Superior temporal gyrus (tissue), 1 donor: ENCODE results near the gene HOTAIR.
A peak's percentile ranks its signal among the peaks of the same experiment; 100 is the strongest.

ENCODE experiments used
- DNase-seq: peaks from one replicate; pipeline ENCODE4 v3.0.0-alpha.2; 2016; ENCODE audit errors: extremely low spot score

HOTAIR gene

DNA sequence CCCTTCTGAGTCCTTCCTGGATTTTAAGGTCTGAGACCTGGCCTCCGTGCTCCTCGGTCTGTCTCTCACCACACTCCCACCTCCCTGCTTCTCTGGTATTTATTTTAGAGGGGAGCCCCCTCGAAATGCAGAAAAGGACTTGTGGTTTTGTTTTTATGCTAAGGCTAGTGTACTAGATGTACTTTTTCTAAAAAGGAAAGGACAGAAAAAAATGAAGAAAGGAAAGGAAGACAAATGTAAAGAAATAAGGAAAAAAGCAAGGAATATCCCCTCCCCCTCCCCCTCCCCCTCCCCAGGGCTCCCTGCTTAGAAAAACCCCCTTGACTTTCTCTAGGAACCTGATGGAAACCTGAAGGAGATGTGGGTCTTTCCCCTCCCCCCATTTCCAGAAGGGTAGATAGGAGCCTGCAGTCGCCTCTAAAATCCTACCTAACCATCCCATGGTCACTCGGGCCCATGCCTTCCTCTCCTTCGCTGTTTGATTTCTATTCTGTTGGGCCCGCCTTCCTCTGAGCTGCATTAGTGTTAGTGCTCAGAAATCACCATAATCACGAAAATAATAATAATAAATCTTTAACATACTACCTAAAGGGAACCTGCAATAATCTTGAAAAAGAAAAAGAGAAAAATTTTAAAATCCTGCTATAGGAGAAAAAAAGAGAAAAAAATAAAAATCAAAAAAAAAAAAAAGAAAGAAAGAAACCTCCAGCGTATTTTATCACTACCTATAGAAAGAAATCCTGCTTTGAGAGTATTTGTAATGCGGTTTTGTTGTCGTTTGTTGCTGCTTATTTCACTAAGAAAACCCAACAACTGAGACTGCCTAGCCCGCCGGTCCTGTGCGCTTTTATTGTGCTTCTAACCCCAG is 37.1 kb upstream of the HOTAIR start:
- DNase-seq: no peak

DNA sequence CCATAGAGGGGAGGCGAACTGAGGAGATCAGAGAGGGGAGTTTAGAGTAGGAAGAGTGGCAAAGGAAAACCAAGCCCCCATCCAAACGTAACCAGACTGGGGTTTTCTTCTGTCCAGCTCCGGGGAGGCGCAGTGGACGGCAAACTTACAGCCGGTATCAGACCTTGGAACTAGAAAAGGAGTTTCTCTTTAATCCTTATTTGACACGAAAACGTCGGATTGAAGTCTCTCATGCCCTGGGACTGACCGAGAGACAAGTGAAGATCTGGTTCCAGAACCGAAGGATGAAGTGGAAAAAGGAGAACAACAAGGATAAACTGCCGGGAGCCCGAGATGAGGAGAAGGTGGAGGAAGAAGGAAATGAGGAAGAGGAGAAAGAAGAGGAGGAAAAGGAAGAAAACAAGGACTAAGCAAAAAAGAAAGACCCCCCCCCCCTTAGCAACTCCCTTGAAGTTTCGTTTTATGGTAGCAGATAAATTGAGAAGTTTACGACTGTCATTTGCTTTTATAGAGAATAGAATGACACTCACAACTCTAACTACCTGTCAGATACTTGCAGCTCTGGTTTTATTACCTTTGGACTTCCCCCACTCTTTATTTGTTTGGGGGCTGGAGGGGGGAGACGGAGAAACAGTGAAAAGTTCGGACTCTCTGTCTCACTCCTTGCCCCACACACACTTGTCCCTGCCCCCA is 36.4 kb upstream of the HOTAIR start:
- DNase-seq: no peak

DNA sequence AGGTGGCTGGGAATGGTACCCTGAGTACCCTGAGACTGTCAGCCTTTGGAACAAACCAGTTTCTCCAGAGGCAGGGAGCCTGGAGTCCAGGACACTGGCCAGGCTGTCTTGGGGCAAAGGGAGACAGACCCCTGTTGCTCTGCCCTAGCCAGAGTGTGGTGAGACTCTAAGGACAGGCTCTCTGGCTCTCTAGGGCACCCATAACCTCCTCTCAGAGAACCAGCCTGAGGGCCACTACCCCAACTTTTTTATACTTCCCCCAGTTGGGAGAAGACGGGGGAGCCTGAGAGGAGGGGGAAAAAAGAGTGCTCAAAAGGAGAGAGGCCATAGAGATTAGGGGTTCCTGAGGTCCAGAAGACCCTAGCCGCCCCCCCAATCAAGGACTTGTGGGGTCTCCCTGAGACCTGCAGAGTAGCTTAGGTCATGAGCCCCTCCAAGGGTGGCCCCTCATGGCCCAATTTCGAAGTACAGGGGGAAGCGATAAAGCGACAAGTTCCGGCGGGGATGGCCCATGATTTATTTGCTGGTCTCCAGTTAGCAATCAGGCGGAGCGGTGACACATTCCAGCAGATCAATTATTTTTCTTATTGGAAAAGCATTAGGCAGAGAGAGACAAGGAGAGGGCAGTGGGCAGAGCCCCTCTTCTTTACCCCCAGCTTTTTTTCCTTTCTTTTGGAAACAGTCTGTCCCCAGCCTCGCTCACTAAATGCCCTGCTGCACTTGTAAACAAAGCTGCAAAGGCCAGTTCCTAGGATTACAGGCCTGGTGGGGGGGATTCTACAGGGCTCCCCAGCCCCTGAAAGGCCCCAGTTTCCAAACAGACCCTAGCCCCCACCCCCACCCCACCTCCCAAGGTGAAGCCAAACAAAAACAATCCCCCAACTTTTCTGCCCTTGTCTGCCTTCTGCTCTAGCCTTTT is 35.6 kb upstream of the HOTAIR start:
- DNase-seq: no peak

DNA sequence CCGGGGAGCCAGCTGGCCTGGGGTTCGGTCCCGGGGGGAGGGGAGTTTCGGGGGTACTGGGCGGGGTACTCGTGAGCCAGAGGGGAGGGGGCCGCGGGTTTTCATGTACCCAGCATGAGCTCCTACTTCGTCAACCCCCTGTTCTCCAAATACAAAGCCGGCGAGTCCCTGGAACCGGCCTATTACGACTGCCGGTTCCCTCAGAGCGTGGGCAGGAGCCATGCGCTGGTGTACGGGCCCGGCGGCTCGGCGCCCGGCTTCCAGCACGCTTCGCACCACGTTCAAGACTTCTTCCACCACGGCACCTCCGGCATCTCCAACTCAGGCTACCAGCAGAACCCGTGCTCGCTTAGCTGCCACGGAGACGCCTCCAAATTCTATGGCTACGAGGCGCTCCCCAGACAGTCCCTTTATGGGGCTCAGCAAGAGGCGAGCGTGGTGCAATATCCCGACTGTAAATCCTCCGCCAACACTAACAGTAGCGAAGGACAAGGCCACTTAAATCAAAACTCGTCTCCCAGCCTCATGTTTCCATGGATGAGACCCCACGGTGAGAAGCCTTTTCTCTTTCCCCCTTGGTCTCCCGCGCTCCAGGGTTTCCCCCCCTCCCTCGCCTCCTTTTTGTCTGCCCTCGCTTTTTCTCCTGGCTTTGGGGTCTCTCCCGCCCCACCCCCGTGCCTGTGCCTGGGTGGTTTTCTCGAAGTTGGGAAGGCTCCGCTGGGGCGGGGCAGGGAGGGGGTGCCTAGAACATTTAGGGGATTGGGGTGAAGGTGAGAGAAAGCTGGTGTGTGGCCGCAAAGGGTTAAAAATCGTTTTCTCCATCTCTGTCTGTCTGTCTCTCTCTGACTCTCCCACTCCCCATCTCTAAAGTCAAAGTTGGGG is 34.7 kb upstream of the HOTAIR start:
- no peak for DNase-seq

DNA sequence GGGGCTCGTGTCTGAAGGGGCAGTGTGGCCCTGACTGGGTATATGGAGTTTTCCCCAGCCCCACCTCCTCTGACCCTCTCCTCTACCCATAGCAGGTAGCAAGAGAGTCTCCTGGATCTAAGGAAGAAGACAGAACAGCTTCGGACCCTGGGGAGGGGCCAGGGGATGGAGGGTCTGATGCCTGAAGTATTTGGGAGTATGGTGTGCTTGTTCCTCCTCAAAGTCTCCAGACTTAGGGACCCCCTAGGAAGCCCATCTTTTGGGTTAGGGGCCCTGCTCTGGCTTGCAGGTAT is 33.5 kb upstream of the HOTAIR start:
- no peak for DNase-seq

DNA sequence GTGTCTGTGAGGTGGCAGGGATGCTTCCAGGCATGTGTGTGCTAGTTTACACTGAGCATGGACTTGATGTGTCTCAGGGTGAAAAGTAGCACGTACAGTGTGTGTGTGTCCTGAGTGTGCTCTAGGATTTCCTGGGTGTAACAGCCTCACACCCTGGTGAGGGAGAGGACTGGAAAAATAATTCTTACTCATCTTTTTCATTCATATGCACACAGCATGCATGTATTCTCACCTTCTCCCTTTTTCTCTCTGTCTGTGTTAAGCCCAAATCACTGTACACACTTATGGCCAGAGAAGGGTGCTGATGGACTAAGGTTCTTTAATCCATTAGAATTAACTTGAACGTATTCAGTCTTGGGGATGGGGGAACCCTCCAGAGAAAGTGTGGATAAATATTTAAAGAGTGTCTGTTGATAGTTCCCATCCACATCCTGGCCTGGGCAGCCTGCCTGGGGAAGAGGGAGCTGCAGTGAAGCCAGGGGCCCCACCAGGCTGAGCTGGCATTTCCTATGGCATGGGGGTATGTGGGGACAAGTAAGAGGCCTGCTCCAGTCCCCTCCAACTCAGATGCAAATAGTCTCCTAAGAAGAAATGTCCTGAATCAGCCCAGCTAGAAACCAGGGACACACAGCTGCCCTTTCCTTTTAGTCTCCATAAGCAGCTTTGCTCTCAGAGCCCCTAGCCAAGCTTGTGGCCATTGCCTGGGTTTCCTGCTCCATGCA is 32.9 kb upstream of the HOTAIR start:
- DNase-seq: no peak

DNA sequence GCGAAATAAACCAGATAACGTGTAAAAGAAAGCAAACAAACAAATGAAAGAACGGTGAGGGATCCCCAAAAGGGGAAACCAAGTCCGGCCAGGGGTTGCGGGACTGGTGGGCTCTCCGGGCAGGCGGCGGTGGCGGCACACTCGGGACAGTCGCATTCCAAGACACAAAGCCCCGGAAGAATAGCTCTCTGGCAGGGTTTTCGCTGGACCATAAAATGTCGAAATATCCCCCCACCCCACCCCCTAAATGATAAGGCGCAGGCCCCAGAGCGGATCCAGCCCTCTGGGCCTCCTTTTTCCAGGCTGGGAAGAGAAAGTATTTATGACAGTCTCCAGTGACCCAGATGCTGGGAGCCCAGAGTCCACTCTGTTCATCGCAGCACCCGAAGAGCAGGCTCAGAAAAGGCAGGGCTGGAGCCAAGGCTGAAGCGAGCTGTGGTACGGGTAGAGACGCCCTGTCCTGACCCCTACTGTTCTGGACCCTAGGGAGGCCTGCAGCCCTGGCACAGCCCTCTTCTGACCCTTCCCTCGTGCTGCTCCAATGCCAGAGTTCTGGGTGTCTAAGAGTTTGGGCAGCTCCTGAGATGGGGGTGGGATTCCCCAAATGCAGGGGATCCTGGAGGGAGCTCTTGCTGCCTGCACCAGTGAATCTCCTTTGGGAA is 31.9 kb upstream of the HOTAIR start:
- DNase-seq: no peak

DNA sequence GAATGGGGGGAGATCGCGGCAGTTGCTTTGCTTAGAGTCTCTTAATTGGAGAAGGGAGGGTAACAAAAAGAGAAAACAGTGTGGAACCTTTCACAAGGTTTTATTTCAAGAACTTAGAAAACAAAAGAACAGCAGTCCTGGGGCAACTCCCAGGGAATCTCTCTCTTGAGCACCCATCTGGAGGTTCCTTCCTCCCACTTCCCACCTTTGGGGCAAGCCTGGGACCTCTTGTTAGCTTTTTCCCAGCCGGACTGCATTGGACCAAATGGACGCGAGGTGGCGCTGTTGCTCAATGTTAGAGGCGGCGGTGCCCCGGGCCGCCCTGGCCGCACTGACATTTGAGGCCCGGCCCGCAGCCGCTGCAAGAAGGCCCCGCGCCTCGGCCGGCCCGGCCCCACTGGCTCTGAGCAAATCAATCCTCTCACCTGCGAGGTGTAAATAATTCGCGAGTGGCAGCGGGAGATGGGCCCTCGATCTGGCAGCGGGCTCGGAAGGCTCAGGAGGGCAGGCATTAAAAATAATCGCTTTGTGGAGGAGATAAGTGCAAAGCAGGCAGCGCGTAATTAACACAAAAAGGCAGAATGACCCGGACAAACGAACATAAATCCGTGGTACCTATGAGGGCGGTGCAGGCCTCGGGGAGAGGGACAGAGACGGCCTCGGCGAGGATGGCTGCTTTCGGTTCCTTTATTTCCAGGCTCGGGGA is 31.3 kb upstream of the HOTAIR start:
- peak; percentile 91 for DNase-seq

DNA sequence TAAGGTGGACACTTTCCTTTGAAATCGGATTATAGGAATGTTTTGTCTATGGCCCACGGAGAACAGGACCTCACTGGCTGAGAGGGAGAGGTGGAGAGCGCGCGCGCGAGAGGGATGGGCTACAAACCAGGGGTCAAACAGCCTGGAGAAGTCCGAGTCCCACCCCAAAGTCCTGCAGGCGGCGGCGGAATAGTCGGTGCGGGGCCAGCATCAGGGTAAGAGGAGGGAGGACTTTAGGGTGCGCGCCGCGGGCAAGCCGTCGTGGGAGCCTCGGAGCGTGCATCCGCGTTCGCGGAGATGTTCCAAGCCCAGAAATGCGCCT is 30.7 kb upstream of the HOTAIR start:
- no peak for DNase-seq

DNA sequence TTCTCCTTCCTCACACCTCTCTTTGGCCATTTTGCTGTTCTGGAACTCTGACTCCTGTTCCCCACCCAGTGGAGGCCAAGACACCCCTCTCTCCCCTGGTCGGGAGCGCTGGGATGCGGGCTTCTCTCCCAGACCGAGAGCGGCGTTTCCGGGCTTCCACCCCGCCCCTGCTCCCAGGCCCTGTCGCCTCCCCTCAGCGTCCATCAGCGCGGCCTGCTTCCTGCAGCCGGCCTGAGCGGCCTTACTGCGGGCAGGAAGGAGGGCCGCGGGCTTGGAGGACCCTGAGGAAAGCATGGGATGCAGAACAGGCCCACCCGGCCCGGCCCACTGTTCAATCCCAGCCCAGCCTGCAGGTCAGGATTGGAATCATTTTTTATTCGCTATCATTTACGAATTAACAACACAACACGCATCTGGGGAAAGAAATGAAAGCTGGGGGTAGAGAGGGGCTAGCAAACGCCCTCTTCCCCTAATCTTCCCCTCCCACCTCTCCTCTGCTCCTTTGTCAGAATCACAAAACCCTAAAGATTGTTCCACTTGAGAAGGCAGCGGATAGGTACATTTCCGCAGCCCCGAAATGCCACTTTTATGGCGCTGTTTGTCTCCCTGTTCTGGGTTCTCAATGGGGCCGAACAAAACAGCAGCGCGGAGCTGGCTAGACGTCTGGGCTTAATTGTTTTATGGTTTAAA is 30.2 kb upstream of the HOTAIR start:
- DNase-seq: no peak

DNA sequence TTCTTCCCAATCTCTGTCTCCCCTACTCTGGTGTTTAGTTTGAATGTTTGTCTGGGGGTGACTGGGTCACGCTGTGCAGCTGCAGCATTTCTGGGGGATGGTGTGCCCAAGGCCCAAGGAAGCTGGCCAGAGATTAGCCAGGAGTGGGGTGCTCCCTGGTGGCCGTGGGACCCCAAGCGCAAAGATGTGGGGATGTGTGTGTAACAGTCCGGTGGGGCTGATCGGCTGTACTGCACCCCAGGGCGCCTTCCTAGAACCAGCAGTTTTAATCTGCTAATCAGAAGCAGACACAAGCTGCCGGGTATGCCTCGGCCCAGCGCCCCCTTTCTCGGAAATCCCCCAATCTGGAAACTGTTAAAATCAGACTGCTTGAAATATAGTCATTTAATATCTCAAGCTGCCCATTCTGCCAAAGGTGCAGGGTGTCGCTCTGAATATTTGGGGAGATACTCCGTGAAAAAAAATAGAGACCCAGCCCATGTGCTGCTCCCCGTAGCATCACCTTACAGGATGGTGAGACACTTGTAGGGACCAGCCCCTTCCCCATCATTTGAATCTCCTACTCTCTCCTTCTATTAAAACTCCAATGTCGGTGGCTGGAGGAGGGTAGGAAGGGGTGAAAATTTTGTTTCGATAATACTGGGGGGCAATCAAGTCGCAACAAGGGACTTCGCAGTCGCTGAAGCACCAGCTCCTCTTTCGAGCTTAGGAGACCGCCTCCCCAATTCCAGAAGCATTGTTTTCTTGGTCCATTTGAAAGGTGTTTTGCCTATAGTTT is 29.5 kb upstream of the HOTAIR start:
- DNase-seq: no peak

DNA sequence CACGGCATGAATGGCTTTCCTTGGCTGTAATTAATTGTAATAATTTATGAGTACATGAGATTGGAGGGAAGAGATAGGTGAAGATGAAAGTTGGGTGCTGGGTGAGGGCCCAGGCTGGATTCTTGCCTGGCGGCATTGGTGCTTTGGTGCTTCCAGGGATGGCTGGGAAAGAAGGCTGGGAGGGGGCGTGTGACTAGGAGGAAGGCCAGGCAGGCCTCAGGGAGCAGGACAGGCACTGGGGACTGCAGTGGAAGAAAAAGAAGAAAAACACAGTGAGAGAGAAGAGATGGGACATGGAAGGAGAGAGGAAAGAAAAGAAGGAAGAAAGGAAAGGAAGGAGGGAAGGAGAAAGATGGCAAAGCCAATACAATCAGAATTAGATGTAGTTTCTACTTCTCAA is 28.9 kb upstream of the HOTAIR start:
- no peak for DNase-seq

DNA sequence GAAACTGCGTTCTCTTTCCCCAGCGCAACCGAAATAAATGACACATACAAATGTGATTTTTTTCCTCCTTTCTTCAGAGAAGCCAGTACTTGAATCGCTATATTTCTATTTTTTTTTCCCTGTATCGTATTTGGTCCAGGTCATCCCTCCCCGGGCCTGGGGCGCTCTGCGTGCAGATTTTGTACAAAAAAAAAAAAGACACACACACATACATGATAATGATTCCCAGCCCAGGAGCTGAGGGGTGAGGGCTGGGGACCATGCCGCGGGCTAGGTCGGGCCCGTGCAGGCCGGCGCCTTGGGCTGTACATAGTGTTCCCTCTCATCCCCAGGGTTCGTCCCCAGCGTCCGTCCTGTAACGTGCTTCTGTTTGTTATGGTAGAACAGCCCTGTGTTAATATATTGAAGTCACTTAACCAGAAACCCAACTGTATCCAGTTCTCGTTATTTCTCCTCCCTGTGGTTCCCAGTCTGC is 28.2 kb upstream of the HOTAIR start:
- DNase-seq: no peak

DNA sequence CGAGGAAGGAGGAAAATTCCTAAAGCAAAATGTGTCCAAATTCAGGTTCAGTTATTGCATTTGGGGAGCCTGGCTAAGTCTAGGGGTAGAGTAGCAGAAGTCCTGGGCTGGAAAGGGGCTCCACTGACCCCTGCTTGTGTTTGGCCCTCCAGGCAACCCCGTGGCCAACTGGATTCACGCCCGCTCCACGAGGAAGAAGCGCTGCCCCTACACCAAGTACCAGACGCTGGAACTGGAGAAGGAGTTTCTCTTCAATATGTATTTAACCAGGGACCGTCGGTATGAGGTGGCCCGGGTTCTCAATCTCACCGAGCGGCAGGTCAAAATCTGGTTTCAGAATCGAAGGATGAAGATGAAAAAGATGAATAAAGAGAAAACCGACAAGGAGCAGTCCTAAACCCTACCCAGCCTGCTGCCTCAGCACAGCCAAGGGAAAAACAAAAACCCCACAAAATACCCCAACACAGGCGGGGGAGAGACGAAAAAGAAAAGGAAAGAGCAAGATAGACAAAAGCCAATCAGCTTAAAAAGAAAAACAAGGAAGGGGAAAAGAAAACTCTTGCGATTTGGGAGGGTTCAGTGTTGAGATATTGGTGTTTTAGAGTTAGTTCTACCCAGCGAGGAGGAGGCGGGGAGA is 27.6 kb upstream of the HOTAIR start:
- no peak for DNase-seq

DNA sequence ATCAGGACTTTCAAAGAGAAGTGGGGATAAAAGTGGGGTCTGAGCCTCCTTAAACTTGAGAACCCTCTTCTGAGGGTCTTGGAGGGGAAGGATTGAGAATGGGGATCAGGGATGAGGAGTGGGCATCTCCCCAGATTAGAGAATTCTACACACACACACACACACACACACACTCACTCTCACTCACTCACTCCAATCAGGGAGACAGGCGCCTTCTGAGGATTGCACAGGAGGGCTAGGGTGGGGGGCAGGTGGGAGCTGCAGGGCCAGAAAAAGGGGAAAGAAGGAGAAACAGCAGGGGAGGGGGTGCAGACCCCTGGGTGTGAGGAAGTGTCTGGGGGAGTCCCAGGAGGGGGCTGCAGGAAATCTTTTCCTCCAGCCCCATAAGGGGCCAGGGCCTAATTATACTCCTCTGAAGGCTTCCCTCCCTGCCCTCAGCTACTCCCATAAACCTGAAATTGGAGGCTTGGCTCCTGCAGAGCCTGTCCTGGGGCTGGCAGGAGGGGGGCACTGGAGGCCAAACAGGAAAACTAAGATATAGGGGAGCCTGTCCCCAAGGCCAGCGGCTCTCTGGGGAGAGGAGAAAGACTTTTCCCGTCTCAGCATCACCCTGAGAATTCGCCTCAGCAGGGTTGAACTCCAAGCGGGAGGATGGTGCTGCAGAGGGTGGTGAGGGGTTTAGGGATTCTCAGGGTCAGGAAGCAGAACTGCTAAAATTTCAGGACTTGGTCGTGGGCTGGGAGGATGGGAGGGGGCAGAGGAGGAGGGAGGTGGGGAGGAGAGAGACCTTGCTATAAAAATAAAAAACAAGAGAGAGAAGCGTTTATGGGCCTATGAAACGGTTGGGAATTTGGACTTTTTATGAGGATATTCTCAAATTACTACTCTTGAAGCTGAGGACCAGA is 26.8 kb upstream of the HOTAIR start:
- DNase-seq: no peak
